HG03521 (cell line): ENCODE measurements around the gene CCDC13.
"Not testable (repeated sequence)": the region's sequence is repeated elsewhere in the genome, so short reads cannot be mapped to it uniquely, and the experiment has no call there.

Source experiments
- ATAC-seq: cut with Tn5 transposase; IDR thresholded peaks from one replicate; pipeline ENCODE4 v1.9.1; 2021; ENCODE audit warnings: mild to moderate bottlenecking, moderate library complexity; ENCODE audit not compliant: unreplicated experiment

The CCDC13 gene

GRCh38 chr3:42772670-42773408 lies at the start of gene CCDC13:
CCDC13 (minus strand) TSS chr3:42773253; CDS start chr3:42758345, 14,908 bp downstream.
- peak; percentile 99 for ATAC-seq

- ATAC-seq, result no peak
These were observed 49.8 kb upstream of the CCDC13 start for GRCh38 chr3:42822828-42823227.

- no peak for ATAC-seq
These were observed 47.6 kb upstream of the CCDC13 start for GRCh38 chr3:42820746-42821051.

GRCh38 chr3:42819351-42819965 lies 46.4 kb upstream of the CCDC13 start:
- no peak for ATAC-seq

GRCh38 chr3:42815826-42816225 lies 42.8 kb upstream of the CCDC13 start:
- ATAC-seq, result no peak

GRCh38 chr3:42814914-42815507 lies 42.0 kb upstream of the CCDC13 start:
- ATAC-seq, result no peak

GRCh38 chr3:42814246-42814645 lies 41.2 kb upstream of the CCDC13 start:
- ATAC-seq, result no peak

GRCh38 chr3:42811118-42811883 lies 38.2 kb upstream of the CCDC13 start:
- ATAC-seq, result not testable (repeated sequence)

GRCh38 chr3:42810706-42811105 lies 37.7 kb upstream of the CCDC13 start:
- ATAC-seq, result not testable (repeated sequence)

GRCh38 chr3:42809202-42809601 lies 36.1 kb upstream of the CCDC13 start, which contains the start of gene ACKR2:
ACKR2 (plus strand) TSS chr3:42809445; CDS start chr3:42864503, 55,058 bp downstream.
- no peak for ATAC-seq

- no peak for ATAC-seq
These were observed 34.9 kb upstream of the CCDC13 start for GRCh38 chr3:42807929-42808328.

GRCh38 chr3:42805141-42805821 lies 32.2 kb upstream of the CCDC13 start:
- ATAC-seq, result no peak

GRCh38 chr3:42804831-42805132 lies 31.7 kb upstream of the CCDC13 start:
- ATAC-seq, result no peak

- peak; percentile 98 for ATAC-seq
These were observed 31.2 kb upstream of the CCDC13 start, which contains the start of gene HIGD1A for GRCh38 chr3:42804106-42804830. HIGD1A (minus strand) TSS chr3:42804490; CDS start chr3:42794253, 10,237 bp downstream.

GRCh38 chr3:42803414-42804105 lies 30.5 kb upstream of the CCDC13 start:
- peak; percentile 23 for ATAC-seq

GRCh38 chr3:42802876-42803413 lies 29.9 kb upstream of the CCDC13 start:
- no peak for ATAC-seq

- ATAC-seq, result no peak
These were observed 28.7 kb upstream of the CCDC13 start for GRCh38 chr3:42801784-42802183.

GRCh38 chr3:42801048-42801620 lies 28.1 kb upstream of the CCDC13 start:
- ATAC-seq, result no peak

GRCh38 chr3:42800251-42800650 lies 27.2 kb upstream of the CCDC13 start:
- no peak for ATAC-seq
